Measurements from ENCODE around the gene UBE2J2.
A peak's percentile ranks its signal among the peaks of the same experiment; 100 is the strongest.
"Not testable (repeated sequence)": the region's sequence is repeated elsewhere in the genome, so short reads cannot be mapped to it uniquely, and the experiment has no call there.

UBE2J2 gene

DNA sequence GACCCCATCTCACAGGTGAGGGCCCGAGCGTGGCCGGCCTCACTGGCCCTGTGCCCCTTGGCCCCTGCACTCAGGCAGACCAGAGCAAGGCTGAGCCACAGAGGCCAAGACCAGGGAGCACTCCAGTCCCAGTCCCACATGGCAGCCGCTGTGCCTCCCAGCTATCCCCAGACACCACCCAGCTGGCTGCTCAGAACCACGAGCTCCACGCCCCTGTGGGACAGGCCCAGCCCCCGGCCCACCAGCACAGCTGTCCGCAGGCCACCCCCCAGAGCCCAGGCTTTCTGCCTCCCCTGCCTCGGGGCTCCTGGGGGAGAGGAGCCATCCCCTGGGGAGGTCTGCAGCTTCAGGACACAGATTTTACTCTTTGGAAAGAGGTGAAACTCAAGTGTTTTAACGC is 18.0 kb downstream of the UBE2J2 start:
- DNase-seq (ENCODE audit: low read depth): no peak

DNA sequence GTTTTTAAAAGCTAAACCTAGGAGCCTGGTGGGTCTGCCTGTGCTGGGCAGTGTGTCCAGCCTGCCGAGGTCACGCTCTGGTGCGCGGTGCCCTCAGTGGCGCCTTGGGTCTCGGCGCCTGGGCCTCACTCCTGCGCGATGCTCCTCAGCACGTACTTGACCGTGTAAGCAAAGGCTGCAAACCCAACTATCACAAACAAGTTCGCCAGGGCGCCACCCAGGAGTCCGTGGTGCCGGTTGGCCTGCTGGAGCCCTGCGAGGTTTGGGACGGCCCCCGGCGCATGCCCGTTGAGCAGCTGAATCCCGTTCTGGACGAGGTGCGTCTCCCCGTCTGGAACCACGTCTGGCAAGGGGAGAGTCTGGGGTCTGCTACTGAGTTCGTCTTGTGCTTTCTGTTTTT is 18.6 kb downstream of the UBE2J2 start:
- DNase-seq (ENCODE audit: low read depth): no peak

DNA sequence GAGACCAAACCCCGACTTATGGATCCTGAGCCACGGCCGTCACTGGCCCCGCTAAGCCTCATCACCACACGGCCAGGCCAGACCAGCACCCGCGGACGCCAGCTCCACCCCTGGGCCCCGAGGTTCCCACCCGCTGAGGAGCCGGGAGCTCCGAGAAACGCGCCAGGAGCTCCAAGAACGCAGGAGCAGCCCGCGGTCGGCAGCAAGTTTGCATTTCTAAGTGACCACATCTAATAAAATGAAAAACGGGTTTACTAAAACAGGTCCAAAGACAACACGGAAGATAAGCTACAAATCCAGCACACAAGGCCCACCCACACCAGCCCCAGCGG is 19.0 kb downstream of the UBE2J2 start:
- DNase-seq (ENCODE audit: low read depth): no peak

DNA sequence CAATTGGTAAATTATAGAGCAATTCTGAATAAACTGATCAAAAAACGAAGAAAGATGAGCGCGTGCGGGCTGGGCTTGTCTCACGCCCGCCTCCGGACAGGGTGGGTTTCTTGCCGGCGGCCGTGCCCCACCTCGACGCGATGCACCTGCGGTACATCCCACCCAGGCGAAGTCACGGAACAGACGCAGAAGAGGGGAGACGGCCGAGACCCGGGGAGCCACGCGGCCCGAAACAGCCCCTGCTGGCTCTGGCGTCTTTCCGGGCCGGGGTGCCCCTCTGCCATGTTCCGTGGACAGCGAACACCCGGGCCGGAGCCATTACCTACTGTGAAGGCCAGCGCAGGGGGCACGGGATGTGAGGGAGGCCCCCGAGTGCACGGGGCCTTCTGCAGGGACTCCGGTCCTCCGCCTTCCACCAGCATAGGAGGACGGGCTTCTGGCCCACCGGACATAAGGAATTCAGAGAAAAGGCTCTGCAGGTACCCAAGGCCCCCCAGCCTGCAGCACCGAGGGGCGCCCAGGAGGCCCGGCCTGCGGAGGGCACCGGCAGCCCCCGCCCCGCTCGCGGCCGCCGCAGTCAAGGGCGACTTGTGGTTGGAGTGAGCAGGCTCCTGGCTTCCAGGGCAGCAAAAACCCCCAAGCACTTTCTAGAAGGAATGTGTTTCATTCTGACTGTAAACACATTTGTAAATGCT is 19.5 kb downstream of the UBE2J2 start:
- no peak for DNase-seq (ENCODE audit: low read depth)

DNA sequence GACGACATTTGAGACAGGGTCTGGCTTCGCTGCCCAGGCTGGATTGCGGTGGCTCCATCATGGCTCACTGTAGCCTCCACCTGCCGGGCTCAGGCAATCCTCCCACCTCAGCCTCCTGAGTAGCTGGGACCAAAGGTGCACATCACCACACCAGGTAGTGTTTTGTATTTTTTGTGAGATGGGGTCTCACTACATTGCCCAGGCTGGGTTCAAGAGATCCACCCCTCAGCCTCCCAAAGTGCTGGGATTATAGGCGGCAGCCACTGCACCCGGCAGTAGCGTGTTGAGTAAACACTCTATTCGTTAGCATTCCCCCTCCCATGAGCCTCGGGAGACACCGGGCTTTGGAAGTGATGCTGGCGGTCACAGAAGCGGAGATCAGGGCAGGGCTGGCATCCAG is 20.3 kb downstream of the UBE2J2 start:
- DNase-seq (ENCODE audit: low read depth): no peak

DNA sequence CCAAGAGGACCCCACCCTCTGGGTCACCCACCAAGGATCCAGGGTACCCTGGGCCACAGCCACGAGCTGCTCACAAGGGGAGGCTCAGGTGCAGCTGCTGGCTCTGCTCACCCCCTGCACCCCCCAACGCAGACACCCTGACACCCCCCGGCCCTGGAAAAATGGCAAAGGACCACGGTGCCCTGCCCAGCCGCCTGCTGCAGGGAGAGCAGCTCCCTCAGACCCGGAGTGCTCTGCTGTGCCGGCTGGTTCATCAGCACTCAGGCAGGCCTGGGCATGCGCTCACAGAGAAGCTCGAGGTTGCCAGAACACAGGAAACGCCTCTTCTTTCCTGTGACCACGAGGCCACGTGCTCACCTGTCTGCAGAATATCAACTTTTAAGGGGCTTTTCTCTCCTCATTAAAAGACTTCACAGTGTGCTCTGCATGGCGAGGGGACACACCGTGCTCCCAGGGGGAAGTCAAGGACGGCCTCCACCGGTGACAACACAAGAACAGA is 22.8 kb downstream of the UBE2J2 start:
- no peak for DNase-seq (ENCODE audit: low read depth)

DNA sequence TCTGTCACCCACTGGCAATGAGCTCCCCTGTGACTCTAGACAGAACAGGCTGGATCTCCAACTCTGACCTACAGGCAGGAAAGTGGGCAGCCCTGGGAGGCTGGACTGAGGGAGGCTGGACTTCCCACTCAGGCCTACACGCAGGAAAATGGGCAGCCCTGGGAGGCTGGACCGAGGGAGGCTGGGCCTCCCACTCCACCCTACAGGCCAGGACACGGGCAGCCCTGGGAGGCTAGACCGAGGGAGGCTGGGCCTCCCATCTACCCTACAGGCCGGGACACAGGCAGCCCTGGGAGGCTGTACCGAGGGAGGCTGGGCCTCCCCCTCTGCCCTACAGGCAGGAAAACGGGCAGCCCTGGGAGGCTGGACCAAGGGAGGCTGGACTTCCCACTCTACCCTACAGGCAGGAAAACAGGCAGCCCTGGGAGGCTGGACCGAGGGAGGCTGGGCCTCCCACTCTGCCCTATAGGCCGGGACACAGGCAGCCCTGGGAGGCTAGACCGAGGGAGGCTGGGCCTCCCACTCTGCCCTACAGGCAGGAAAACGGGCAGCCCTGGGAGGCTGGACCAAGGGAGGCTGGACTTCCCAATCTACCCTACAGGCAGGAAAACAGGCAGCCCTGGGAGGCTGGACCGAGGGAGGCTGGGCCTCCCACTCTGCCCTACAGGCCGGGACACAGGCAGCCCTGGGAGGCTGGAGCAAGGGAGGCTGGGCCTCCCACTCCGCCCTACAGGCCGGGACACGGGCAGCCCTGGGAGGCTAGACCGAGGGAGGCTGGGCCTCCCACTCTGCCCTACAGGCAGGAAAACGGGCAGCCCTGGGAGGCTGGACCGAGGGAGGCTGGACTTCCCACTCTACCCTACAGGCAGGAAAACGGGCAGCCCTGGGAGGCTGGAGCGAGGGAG is 25.4 kb downstream of the UBE2J2 start:
- DNase-seq (ENCODE audit: low read depth): not testable (repeated sequence)

DNA sequence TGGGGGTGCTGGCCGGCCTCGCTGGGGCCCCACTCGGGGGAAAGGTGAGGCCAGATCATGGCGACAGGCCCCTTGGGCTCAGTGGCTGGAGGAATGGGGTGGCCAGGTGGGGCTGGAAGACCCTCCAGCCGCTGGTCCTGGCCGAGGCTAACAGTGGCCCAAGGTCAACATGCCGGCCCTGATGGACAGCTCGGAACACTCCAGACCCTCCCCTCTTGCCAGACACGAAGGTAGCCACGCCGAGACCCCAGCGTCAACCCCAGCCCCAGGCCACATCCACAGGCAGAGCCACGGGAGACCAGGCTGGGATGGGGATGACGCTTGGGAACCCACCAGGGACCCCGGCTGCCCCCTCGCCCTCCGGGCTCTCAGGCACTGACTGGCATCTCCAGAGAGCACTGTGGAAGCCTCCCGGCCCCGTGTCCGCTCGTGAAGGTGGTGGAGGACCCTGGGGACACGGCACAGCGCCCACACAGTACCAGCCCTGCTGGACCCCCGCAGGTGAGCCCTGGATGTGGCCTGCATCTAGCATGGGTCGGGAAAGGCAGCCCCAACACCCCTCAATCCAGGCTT is 26.2 kb downstream of the UBE2J2 start:
- no peak for DNase-seq (ENCODE audit: low read depth)

DNA sequence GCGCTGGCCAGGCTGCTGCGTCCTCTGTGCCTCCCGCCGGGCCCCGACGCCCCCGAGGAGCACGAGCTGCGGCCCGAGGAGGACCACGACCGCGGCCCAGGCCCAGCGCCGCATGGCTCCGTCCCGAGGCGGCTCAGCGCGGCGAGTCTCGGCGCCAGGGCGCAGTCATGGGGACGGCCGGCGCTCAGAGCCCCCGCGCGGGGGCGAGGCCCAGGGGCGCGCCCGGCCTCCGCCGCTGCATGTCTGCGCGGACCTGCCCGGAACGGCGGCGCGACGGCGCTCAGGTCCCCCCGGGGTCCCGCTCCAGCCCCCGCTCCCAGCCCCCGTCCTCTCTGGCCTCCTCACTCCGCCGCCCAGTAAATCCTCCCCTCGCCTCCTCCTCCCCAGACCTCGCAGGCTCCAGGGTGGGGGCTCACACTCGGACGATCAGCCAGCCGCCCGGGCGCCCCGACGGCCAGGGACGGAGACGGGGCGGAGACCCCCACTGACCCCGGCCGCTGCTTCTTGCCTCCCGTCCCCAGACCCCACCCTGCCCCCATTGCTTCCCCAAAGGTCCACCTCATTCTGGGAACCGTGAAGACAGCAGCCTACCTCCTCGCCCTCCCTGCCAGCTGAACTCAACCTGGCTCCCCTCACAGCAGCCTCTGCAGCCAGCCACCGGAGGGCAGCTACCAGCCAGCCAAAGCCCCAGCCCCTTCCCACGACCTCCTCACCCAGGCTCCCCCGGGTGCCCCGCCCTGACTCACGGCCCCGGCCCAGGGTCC is 26.9 kb downstream of the UBE2J2 start, which contains the start of gene C1QTNF12:
TSS of gene C1QTNF12 (minus strand) at position 146 of the 764 bp plus-strand sequence. CDS start at position 114, 32 bp downstream.
- DNase-seq (ENCODE audit: low read depth): no peak

DNA sequence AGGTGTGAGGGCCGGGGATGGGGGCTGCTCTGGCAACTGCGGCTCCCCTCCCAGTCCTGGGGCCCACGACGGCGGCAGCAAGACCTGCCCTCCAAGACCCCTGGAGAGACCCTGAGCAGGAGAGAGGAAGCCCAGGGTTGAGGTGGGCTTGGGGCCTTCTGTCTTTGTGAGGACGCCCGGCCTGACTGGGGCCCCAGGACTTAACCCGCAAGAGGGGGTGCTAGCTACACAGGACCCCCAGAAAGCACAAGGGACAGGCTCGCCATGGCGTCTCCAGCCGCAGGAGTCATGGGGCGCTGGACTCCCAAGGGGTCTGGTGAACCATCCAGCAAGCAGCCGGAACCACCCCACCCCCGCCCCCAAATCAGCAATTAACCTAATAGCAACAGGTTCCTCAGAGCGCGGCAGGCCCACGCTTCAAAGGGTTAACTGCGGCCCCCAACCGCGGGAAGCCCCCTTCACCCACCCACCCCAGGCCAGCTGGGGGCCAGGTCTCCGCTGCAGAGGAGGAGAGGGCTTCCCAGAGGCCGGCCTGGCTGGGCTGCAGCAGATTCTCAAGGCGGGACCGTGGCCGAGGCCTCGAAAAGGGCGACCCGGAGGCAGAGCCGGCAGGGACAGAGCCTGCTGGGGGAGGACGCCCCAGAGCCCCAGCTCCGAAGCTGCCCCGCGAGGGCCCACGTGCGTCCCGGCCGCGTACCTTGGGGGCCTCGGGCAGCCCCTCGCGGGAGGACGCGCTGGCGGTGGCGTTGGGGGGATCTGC is 27.7 kb downstream of the UBE2J2 start:
- DNase-seq (ENCODE audit: low read depth): no peak

DNA sequence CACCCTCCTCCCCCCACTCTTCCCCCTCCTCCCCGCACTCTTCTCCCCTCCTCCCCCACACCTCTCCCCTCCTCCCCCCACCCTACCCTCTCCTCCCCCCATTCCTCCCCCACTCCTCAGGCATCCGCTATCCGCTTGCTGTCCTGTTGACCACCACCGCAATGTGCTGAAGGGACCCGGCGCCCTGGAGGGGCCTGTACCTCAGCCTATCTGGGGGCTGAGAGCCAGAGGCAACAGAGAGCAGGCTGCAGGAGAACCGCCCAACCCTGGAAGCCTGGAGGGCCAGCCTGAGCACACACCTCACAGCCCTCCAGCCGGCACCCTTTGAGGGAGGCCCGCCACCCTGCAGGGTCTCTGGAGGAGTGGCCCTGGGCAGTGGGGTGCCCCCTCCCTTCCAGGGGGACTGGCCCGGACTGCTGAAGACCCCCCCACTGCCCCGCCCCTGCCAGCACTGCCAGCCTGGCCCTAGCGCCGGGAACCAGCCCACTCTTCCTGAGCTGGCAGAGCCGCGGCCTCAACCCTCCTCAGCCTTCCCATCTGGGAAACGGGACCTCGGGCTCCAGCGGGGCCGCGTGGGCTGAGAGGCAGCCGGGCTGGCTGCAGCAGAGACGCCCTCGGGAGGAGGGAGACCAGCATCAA is 28.4 kb downstream of the UBE2J2 start:
- DNase-seq (ENCODE audit: low read depth): peak; percentile 52

DNA sequence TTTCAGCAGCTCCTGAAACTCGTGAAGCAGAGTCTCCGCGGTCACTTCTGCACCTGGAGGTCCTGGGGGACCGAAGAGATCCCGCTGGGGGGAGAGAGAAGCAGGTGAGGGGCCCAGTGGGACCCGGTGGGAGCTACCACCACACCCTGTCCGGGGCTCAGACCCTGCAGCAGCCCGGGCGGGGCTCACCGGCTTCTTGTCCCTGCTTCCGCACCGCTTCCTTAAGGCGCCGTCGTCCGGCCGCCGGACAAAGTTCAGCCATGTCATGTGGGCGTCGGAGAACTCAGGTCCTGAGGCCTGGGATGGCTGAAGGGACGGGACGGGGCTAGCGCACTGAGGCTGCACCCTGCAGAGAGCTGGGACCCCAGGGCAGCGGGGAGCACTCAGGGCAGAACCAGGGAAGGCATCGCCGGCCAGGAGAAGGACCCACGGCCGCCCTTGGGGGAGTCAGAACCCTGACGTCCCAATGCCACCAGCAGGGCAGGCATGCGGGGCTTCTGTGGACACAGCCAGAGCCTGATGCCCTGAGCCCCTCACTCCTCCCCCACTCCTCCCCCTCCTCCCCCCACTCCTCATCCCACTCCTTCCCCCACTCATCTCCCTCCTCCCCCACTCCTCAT is 29.4 kb downstream of the UBE2J2 start:
- DNase-seq (ENCODE audit: low read depth): no peak

DNA sequence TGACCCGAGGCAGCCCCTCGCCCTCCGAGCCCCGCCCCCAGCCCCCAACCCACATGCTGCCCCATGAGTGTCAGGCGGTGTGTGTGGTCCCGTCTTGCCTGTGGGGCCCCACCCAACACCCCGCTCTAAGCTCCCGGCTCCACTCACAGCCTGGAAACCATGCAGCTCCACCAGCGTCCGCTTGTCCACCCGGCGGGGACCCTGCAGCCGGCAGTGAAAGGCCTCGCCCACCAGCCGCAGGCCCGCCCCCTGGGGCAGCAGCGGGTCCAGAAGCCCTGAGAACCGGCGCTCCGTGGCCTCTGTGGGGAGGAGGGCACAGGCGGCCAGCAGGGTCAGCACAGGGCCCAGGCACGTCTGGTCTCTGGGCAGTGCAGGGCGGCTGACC is 29.9 kb downstream of the UBE2J2 start:
- no peak for DNase-seq (ENCODE audit: low read depth)

DNA sequence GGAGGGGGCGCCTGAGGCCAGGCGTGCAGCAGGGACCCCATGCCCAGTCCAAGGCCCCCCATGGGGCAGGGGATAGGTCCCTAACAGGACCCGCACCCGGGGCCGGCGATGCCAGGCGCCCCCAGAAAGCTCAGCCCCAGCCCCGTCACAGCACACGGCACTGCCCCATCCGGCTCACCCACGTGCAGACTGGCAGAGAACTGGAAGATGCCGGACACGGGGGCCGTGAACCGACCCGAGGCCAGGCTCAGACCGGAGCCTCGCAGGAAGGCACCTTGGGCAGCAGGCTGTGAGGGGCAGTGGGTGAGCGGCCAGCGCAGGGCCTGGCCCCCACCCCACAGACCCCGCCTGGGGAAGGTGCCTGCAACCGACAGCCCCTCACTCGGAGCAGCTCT is 30.4 kb downstream of the UBE2J2 start:
- no peak for DNase-seq (ENCODE audit: low read depth)

DNA sequence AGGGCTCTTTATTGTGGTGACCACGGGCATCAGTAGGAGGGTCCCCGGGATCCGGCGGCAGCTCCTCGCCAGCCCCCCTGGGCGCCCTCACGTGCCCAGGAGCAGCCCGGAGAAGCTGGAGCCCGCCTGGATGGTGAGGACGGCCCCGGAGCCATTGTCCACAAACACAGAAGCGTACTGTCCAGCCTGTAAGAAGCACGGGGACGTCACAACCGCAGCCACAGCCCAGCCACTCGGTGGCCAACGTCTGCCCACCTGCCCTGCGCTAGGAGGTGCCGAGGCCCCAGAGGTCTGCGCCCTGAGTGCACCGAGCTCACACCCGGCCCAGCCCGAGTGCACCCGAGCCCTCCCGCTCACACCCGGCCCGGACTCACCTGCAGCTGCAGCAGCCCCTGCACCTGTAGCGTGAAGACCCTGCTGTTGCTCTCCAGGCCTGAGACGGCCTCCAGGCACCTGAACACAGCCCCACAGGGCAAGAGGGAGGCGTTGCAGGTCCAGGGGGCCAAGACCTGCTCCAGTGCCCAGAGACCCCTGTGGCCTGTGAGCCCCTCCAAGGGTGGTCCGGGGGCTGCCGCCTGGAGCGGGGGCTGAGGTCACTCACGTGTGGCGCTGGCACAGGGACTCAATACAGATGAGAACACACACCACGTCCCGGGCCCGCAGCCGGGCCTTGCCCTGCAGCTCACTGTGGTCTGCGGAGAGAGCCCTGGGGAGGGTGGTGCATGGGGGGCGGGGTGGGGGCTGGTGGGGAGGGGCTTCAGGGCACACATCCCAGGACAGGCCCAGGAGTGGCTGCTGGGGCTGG is 31.0 kb downstream of the UBE2J2 start:
- no peak for DNase-seq (ENCODE audit: low read depth)

DNA sequence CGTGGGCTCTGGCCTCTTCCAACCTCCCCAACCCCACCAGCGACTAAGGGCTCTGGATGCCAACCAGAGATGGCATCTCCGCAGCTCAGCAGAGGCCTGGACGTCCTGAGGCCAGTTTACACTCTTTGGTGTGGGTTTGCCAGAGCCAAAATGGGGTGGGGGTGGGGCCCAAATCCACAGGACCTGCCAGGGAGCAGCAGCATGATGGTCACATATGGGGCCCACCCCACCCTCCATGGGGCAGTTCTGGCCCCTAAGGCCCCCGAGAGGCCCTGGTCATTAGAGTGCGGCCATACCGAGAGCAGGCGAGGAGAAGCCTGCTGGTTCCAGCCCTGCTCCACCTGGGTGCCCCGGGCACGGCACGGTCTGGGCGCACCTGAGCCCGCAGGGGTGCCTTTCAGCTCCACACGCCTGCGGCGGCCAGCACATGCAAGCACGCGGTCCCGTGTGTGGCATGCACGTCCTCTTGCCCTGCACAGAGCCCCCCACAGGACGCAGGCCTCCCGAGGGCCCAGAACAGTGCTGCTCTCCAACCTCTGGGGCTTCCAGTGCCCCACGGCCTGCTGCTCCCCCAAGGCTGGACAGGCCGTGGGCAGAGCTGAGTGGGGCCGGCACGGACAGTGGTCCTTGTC is 31.9 kb downstream of the UBE2J2 start:
- no peak for DNase-seq (ENCODE audit: low read depth)

DNA sequence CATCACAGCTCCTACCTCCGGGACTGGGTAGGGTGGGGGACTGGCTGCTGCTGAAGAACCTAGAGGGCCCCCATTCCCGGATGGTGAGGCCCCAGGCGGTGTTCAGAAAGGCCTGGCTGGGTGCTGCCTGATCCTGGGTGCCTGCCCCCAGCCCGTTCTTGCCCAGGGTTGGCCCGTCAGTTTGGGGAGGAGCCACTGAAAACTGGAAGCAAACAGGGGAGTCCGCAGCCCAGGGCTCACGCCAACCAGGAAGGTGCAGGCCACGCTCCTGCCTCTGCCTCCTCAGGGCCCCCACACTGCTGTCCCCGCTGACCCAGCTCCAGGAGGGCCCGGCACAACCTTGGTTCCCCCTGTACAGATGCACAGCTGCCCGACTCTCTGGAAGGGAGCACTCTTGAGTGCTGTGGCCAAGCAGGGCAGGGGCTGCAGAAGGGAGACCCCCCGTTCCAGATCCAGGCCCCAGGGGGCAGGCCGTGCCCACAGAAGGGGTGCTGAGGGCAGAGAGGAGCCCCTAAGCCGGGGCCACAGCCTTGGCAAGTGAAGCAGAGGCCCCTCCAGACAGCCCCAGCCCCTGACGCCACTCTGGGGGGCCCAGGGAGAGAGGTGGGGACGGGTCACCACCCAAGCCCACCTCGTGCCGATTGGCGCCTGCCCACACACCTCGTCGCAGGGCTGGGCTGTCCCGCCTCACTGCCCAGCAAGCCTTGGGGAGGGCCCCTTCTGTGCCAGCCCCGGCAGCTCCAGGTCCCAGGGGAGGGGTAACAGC is 32.6 kb downstream of the UBE2J2 start:
- no peak for DNase-seq (ENCODE audit: low read depth)

DNA sequence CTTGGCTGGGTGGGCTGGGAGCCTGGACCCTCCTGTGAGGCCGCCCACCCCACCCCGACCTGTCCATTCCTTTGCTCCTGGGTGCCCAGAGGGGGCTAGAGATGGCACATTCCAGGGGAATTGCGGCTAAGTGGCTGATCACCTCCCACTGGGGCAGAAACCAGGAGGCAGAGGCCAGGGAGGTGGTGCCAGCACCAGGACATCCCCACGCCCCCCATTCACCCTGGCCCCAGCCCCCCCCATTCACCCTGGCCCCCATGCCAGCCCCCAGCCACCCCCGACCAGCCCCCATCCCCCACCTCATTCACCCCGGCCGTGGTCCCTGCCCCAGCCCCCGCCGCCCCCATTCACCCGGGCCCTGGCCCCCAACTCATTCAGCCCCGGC is 33.3 kb downstream of the UBE2J2 start:
- no peak for DNase-seq (ENCODE audit: low read depth)
